Stimulated activated CD8-positive, alpha-beta memory T cell treated with anti-CD3 and anti-CD28 coated beads, Interleukin-4, amount 100 ng/mL, for 24 hours (primary cell): ENCODE results near the gene ARHGAP19.

Experiments
- DNase-seq: peaks from one replicate; pipeline ENCODE4 v3.0.0-alpha.2; 2020; ENCODE audit warnings: low read depth

ARHGAP19 gene

GRCh38 chr10:97228775-97229157 lies 63.7 kb downstream of the ARHGAP19 start:
- DNase-seq: no peak

DNA sequence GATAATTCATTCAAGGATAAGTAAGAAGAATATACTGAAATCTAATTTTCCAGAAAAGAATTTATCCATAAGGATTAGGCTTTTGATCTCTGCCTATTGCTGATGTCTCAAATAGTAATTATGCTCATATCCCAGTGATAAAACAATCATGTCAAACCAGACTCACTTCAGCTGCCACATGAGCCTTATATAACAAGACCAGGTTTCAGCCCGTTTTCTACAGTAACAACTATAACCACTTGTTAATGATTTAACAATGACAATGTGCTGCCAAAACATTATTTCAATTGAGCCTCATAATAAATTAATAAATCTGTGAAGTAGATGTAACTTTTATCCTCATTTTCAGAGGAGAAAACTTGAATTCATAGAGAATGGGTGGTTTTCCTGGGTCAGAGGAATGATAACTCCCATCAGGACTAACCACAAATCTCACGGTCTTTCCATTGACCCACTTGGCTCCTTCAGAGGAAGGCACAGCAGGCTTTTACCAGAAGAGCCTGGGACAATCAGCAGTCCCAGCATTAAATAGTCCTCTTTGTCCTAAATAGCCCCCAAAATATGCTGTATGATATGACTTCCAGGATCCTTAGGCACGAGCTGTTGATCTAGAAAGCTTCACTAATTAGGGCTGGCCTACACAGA lies 64.2 kb downstream of the ARHGAP19 start:
- no peak for DNase-seq

DNA sequence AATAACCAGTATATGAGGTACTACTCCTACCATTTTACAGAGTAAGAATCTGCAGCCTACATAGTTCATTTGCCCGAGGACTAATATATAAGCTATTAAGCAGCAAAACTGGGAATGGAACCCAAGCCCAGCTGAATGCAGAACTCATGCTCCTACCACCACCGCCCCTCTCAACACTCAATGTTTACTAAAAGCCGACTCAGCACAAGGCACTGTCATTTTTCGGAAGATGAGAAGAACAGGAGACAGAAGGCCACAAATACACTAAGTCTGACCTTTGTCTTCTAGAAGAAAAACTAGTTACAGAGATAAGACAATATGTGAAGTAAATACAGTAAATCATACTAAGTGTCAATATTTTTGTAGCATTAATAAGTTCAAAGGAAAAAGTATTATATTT lies 66.0 kb downstream of the ARHGAP19 start:
- no peak for DNase-seq

DNA sequence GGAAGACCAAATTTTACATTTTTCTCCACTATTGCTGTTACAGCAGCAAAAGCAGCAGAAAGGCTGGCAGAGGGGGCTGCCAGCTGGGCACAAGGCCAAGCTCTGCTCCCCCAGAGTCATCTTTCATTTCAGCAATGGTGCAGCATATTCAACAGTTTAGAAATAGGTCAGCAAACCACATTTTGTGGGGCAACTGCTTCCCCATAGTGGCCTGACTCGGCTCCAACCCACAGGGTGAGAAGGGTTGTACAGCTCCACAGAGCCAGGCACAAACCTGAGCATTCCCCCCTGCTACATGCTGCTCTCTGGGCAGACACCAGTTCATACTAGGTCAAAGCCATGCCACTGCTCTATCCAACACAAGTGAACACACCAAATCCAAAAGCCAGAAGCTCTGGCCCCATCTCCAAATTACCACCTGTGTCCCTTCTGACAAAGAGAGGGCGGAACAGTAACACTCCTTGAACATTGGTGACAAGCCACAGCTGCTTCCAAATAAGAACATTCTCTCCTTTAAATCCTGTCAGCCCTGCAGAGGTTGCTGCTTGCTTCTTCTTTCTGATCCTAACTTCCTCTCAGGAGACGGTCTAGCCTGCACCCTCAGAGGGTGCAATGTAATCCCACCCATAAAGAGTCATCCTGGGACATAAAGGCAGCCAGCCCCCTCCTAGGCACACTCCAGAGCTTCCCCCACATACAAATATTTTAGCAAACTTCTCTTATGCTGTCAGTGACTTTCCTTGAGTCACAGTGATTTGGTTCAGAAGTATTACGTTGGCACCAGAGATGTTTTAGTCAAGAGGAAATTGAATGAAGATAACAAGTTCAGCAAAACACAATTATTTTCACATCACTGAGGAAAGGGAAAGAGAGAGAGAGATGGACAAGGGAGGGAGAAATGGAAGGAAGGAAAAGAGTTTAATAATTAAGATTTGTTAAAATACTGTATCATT lies 67.7 kb downstream of the ARHGAP19 start:
- no peak for DNase-seq

DNA sequence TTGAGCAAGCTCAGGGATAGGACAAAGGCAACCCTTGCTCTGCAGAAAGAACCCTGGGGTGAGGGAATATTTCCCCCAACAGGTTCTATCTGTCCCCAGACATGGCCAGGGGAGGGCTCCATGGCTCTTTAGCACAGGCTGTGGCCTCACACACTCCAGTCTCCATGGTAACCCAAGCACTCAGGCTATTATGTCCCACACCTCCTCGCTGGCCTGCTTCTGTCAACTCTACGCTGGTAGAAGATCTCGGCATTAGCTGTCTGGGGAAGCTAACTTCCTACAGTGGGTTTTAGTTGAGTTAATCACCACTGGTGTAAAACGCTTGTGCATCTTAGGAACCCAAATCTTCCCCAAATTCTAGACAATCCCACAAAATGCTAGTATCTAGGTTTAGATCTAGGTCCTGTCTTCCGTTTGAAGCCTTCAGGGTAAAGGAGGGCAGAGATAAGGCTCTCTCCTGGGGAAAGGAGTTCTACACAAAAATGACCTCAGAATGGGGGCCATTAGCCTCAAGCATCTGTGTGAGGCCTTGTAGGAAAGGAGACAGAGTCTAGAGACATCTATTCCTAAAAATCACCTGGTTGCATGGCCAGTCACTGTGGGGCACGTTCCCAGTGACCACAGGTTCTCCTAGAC lies 70.0 kb downstream of the ARHGAP19 start:
- DNase-seq: no peak

DNA sequence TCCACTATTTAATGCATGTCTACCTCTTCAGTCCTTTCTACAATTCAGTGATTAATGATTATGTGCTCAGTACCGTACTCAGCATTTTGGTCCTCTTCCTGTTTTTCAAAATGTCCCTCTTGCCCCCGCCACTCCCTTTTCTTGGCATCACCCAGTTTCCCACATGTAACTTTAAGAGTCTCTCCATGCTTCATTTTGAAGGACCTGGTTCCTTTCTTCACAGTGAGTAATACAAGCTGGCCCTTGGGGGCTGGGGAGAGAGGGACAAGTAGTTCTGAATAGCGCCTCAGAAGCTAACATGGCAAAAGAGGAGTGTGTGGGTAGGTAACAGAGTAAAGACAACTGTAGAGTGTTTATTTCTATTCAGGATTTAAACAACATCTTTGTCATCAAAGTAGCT lies 72.1 kb downstream of the ARHGAP19 start:
- DNase-seq: no peak

DNA sequence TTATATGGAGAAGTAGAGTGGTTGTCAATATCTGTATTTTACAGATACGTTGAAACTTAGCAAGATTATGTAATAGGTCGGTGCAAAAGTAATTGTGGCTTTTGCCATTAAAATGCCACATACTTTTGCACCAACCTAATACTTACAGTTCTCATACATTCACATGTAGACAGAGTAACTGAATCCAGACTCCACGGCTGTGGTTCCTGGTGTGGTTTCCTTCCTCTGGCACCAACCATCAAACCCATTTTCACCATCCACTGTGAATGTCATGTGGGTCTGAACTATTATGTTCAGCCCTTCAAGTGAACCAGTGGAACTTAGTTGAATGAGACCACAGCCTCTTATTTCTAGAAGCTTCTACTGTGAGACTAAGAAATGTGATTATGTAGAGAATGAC lies 75.1 kb downstream of the ARHGAP19 start:
- DNase-seq: no peak

- DNase-seq: no peak
Measured at GRCh38 chr10:97215619-97216260, 76.7 kb downstream of the ARHGAP19 start.

- DNase-seq: no peak
Measured at GRCh38 chr10:97213431-97213830, 79.0 kb downstream of the ARHGAP19 start.

DNA sequence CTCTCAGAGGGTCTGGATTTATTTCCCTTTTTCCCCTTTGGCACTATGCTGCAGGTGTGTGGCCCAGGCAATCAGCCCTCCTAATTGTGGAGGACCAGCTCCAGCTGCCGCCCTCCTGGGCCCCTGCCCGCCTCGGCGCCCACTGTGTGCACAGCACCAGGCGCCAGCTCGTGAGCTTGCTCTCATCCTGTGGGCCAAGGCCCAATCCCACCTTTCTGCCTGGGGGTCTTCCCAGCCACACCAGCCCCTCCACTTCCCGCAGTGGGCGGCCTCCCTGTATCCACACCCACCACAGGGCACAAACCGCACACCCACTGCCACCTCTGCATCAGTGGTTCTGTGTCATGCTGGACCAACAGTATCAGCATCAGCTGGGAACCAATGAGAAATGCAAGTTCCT lies 81.2 kb downstream of the ARHGAP19 start:
- no peak for DNase-seq

GRCh38 chr10:97210543-97210960 lies 81.9 kb downstream of the ARHGAP19 start:
- DNase-seq: peak; percentile 39

- DNase-seq: no peak
Measured at GRCh38 chr10:97207756-97208346, 84.6 kb downstream of the ARHGAP19 start.

GRCh38 chr10:97207131-97207530 lies 85.3 kb downstream of the ARHGAP19 start:
- DNase-seq: no peak

DNA sequence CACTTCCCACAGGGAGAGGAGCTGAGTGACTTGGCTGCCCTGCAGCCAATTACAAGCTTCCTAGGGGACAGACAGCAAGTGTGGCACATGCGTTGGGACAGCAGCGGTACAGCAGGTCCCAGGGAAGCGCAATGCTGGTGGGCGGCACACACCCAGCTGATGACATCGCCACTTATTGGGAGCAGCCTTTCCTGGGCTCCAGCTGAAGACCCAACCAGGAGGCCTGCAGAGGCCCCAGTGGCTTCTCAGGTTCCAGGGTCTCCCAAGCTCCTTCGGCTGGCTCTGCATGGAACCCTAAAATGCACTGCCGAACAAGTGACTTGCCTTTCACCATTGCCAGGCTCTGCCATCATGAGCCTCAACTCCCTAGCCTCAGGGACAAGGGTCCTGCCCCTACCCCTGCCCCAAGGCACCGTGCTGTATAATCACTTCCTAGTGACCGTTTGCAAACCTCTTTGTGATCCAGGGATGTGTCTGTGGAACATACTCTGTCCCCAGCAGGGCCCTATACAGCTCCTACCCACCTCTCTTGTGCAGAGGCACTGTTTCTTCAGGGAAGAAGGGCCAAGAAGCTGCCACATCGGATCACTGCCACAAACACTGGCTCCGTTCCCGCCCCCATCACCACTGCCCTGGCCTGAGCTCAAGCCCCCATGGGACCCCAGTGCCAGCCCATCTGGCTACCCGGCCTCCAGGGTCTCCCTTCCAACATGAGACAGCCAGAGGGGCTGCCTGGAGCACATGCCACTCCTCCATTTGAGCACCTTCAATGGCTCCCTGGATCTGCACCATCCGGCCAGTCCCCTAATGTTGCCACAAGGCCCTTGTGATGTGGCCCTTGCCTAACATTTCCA lies 87.4 kb downstream of the ARHGAP19 start:
- no peak for DNase-seq

GRCh38 chr10:97203220-97203619 lies 89.2 kb downstream of the ARHGAP19 start:
- DNase-seq: no peak

DNA sequence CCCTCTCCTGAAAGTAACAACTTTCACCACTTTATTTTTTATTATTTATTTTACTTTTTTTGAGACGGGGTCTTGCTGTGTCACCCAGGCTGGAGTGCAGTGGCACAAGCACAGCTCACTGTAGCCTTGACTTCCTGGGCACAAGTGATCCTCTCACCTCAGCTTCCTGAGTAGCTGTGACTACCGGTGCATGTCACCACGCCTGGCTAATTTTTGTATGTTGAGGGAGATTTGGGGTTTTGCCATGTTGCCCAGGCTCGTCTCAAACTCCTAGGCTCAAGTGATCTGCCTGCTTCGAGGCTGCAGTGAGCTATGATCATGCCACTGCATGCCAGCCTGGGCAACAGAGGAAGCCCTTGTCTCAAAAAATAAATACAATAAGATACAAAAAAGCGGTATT lies 91.8 kb downstream of the ARHGAP19 start:
- no peak for DNase-seq

- DNase-seq: no peak
Measured at GRCh38 chr10:97199152-97199551, 93.3 kb downstream of the ARHGAP19 start.

- no peak for DNase-seq
Measured at GRCh38 chr10:97197030-97197500, 95.4 kb downstream of the ARHGAP19 start.

- peak; percentile 56 for DNase-seq
Measured at GRCh38 chr10:97196223-97197029, 96.0 kb downstream of the ARHGAP19 start.

DNA sequence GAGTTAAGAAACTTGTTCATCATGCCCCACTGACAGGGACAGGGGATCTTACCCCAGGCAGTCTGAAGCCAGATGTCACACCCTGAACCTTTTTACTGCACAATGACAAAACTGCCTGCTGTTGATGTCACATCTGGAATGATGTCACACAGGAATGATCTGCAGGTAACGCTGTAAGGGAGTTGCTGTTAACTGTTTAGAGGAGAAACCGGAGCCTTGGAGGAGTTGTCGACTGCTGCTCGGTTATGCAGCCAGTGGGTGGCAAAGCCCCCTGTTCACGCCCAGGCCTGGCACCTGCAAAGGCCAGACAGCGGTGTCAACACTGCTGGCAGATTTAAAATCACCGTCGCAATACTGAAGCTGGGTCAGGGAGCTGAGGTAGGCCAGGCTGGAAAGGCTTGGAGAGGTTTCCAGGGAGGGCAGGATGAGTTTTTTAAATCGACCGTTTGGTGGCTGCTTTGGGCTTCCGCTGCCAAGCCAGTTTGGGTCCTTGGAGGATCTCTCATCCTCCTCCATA lies 96.7 kb downstream of the ARHGAP19 start:
- no peak for DNase-seq
